OCI-LY7 (cell line): Measurements from ENCODE around the gene CAPN8.

ENCODE experiments used
- EZH2phosphoT487 ChIP-seq: fragments of 200-600 bp; sonication (generic); IDR thresholded peaks from 2 replicates; pipeline ENCODE4 v1.6.1; 2018; ENCODE audit warnings: low read depth, borderline replicate concordance, mild to moderate bottlenecking, mixed run types, antibody characterized with exemption, low read length, moderate library complexity, mixed read lengths
- TF ChIP-seq, protein P1 (sequence below): fragments of 200-600 bp; sonication (generic); conservative IDR thresholded peaks from 2 replicates; pipeline ENCODE4 v1.5.1; 2014; ENCODE audit warnings: mild to moderate bottlenecking, antibody characterized with exemption, low read length, moderate library complexity, mixed read lengths

DNA sequence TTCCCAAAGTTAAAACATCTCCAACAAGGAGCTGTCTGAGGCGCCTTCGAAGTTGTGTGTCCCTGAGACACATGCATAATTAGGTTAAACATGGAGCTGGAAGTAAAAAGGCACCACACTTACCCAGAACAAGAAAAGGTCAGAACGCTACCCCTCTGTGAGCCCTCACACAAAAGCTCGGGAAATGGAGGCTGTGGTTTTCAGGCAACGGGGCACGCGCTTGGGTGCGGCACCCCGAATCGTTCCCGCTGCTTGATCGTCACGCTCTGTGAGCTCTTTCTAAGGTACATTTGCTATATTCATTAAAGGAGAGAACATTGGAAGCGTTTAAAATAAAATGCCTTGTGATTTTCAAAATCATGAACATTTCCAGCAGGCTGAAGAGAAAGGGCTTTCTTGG lies 12.5 kb downstream of the CAPN8 start:
- TF ChIP-seq, protein P1, sequence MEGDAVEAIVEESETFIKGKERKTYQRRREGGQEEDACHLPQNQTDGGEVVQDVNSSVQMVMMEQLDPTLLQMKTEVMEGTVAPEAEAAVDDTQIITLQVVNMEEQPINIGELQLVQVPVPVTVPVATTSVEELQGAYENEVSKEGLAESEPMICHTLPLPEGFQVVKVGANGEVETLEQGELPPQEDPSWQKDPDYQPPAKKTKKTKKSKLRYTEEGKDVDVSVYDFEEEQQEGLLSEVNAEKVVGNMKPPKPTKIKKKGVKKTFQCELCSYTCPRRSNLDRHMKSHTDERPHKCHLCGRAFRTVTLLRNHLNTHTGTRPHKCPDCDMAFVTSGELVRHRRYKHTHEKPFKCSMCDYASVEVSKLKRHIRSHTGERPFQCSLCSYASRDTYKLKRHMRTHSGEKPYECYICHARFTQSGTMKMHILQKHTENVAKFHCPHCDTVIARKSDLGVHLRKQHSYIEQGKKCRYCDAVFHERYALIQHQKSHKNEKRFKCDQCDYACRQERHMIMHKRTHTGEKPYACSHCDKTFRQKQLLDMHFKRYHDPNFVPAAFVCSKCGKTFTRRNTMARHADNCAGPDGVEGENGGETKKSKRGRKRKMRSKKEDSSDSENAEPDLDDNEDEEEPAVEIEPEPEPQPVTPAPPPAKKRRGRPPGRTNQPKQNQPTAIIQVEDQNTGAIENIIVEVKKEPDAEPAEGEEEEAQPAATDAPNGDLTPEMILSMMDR: no peak
- TF ChIP-seq EZH2phosphoT487: no peak
